Right cardiac atrium (tissue), 5 donors: ENCODE data around the gene RNU1-3. TPM values are rescaled to one million over a fixed set of nuclear protein-coding genes. Genes with fewer than 3 reads are reported as not detected.
"Not testable (repeated sequence)": the region's sequence is repeated elsewhere in the genome, so short reads cannot be mapped to it uniquely, and the experiment has no call there.

ENCODE experiments used
- ATAC-seq, 2 donors: fragments of 200-7000 bp; cut with Tn5 transposase; one replicate each; pipeline versions ENCODE4 v1.8.0 to v1.9.1; 2020; ENCODE audit warnings: moderate library complexity in 2 of 2, mild to moderate bottlenecking in 1 of 2
- DNase-seq, 3 donors: peaks; one replicate each; pipeline ENCODE4 v3.0.0-alpha.2; 2020
- H3K27ac ChIP-seq: one replicate; pipeline ENCODE4 v1.5.1; 2013; ENCODE audit warnings: mild to moderate bottlenecking, low read length, control low read depth, moderate library complexity
- H3K27me3 ChIP-seq: one replicate; pipeline ENCODE4 v1.6.1; 2013; ENCODE audit not compliant: control insufficient read depth, insufficient read depth
- H3K4me1 ChIP-seq: one replicate; pipeline ENCODE4 v1.6.1; 2013; ENCODE audit warnings: low read length; ENCODE audit not compliant: control insufficient read depth, insufficient read depth
- H3K4me3 ChIP-seq: one replicate; pipeline ENCODE4 v1.5.1; 2013; ENCODE audit warnings: low read length, control low read depth
- H3K9me3 ChIP-seq: one replicate; pipeline ENCODE4 v1.6.1; 2013; ENCODE audit warnings: low read length; ENCODE audit not compliant: control insufficient read depth
- WGBS: extraction: QIAGEN DNeasy Blood & Tissue Kit; methylation state at CpG from one replicate; pipeline ENCODE4 v1.1.7; 2013; 5-methylcytosine and 5-hydroxymethylcytosine counted together
- intact Hi-C, 4 donors: fragments of 100-400 bp; cut with DNase I; formaldehyde crosslinking; loops; one replicate each; pipeline versions ENCODE4 v1.11.0 to v1.14.0; 2022 to 2023
- polyA plus RNA-seq: library from polyadenylated mRNA; stranded (reverse); fragments of 200-250 nt; gene quantifications from one replicate; pipeline ENCODE4 v1.2.3, GENCODE V29; 2013
- total RNA-seq, 4 donors: library from RNA; stranded (reverse); fragmentation: NEBNext Ultra II Directional; extraction: Animal tissue kit (Norgen Biotek cat#: 25700); gene quantifications; one replicate each; pipeline ENCODE4 v1.2.1, GENCODE V29; 2021
- donor health status: healthy with polysubstance abuse.
- donor health status: DM: no; HTN: yes; CAD: no.
- donor health status: DM: no; HTN: no; CAD: no.
- donor health status: DM: no; HTN: yes; CAD: no; lungs with severe emphysema.
- donor health status: DM: yes; HTN: yes; CAD: no.

Gene RNU1-3
- total and polyA plus RNA-seq, 5 donors = 3,675 to 8,578 (median 7,073) TPM; not detected in 1

- DNase-seq = peak in 1 of 3 donors; percentile 37
- H3K9me3 ChIP-seq, H3K27ac ChIP-seq, H3K4me1 ChIP-seq, H3K27me3 ChIP-seq, H3K4me3 ChIP-seq, intact Hi-C loops: not testable (repeated sequence)
- peak in 1 of 2 donors; percentile 24 for ATAC-seq
- WGBS = 19% methylated on average over 18 of the region's 29 CpGs
Measured at GRCh38 chr1:16680366-16680765, 13.6 kb upstream of the RNU1-3 start.

DNA sequence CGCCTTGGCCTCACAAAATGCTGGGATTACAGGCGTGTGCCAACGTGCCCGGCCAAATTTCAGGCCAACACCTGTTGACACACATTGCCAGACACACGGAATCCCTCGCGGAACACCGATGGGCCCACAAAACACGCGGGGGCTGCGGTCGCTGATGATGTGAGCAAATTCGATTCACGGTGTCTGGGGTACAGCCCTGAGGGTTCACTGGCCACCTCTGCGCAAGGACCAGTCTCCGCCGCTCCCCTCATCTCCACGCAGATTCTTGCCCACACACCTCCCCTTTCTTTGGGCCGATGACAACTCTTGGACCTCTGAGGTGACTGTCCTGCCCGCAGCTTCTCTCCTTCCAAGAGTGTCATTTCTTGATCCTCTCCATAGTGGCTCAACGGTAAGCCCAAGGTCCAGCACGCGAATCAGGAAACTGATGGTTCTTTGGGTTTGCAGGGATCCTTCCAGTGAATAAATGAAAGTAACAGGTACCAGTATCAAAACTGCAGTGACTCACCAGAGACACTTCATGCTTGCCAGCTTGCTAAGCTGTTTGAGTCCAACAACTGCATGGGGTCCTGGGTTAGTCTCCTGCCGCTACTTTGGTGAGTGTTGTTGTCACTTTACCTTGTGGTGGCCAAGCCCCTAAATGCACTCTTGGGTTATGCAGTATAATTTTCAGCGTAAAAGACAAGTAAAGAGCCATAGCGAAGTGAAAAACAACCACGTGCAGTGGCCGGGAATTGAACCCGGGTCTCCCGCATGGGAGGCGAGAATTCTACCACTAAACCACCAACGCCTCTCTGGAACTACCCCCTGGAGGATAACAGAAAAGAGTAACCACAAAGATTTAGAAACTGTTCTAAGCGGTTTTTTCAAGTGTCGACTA lies 11.0 kb upstream of the RNU1-3 start:
- 67% methylated on average over 34 of the region's 34 CpGs for WGBS
- ATAC-seq (peak in 1 of 2 donors; percentile 47), DNase-seq (peak in 2 of 3 donors; percentile 27 to 43)
- H3K9me3 ChIP-seq = no peaks in the 10 kb centered on the region
- H3K27ac ChIP-seq = no peak overlapping the region
- no peaks in the 10 kb centered on the region for H3K4me1 ChIP-seq
- H3K27me3 ChIP-seq = no peaks in the 10 kb centered on the region
- no peak overlapping the region for H3K4me3 ChIP-seq
- intact Hi-C loops = no loop called here

GRCh38 chr1:16676661-16677523 lies 10.1 kb upstream of the RNU1-3 start:
- DNase-seq, H3K27me3 ChIP-seq, H3K4me1 ChIP-seq, H3K9me3 ChIP-seq, intact Hi-C loops, H3K4me3 ChIP-seq, ATAC-seq, H3K27ac ChIP-seq: not testable (repeated sequence)
- 64% methylated on average over 22 of the region's 22 CpGs for WGBS

DNA sequence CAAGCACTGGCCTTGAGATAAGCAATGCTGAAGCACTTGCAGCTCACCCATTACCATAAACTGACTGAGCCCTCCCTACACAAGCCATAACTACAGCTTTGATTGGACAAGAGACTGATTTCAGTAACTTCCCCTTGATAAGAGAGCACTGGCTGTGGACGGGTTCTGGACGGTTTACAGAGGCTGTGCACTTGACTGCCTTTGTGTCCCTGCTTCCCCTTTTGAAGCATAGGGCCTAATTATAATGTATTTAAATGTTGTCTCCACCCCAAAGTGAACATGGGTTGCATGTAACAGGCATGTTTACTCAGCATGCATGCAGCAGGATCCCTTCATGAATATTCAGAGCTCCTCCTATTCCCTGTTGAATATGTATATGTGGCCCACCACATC lies 8.4 kb upstream of the RNU1-3 start:
- H3K4me3 ChIP-seq, H3K9me3 ChIP-seq, intact Hi-C loops, H3K4me1 ChIP-seq, H3K27me3 ChIP-seq, DNase-seq, ATAC-seq, H3K27ac ChIP-seq: not testable (repeated sequence)
- no CpG with 5 or more reads among the region's 2 CpGs for WGBS

GRCh38 chr1:16673976-16674375 lies 7.2 kb upstream of the RNU1-3 start:
- 57% methylated on average over 4 of the region's 5 CpGs for WGBS
- ATAC-seq, H3K27ac ChIP-seq, H3K27me3 ChIP-seq, H3K9me3 ChIP-seq, DNase-seq, H3K4me1 ChIP-seq, intact Hi-C loops, H3K4me3 ChIP-seq: not testable (repeated sequence)

DNA sequence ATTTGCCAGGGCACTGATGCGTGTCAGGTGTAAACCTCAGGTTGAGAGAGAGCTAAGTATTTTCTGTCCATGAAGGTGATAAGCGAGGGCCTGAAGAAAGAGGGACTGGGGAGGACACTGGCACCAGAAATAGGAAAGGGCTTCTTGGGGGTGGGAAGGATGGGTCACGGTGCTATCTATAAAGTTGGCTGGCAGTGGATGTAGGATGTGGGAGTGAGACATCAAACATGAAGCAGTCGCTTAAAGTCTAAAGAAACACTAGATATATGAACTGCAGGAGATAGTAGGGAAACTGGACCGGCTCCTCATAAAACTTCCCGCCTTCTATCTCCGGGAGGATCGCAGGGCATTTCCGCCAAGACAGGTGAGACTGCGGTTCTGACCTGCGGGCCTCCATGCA lies 912 bp downstream of the RNU1-3 start:
- H3K4me3 ChIP-seq, intact Hi-C loops, DNase-seq, H3K4me1 ChIP-seq, H3K27ac ChIP-seq, ATAC-seq, H3K27me3 ChIP-seq, H3K9me3 ChIP-seq: not testable (repeated sequence)
- WGBS = no CpG with 5 or more reads among the region's 11 CpGs

- intact Hi-C loops, H3K4me1 ChIP-seq, DNase-seq, H3K27me3 ChIP-seq, H3K9me3 ChIP-seq, H3K4me3 ChIP-seq, H3K27ac ChIP-seq: not testable (repeated sequence)
- WGBS = 94% methylated on average over 16 of the region's 32 CpGs
- peak; percentile 69 to 71 for ATAC-seq
Measured at GRCh38 chr1:16658234-16658633, 8.5 kb downstream of the RNU1-3 start.

GRCh38 chr1:16656981-16657683 lies 9.6 kb downstream of the RNU1-3 start:
- intact Hi-C loops, H3K4me3 ChIP-seq, H3K27me3 ChIP-seq, H3K27ac ChIP-seq, H3K9me3 ChIP-seq, H3K4me1 ChIP-seq, DNase-seq: not testable (repeated sequence)
- WGBS = 94% methylated on average over 2 of the region's 14 CpGs
- ATAC-seq = peak; percentile 51 to 60

- DNase-seq, H3K4me3 ChIP-seq, ATAC-seq, H3K27me3 ChIP-seq, H3K9me3 ChIP-seq, H3K27ac ChIP-seq, intact Hi-C loops, H3K4me1 ChIP-seq: not testable (repeated sequence)
- WGBS = no CpG with 5 or more reads among the region's 6 CpGs
Measured at GRCh38 chr1:16656574-16656973, 10.2 kb downstream of the RNU1-3 start.

DNA sequence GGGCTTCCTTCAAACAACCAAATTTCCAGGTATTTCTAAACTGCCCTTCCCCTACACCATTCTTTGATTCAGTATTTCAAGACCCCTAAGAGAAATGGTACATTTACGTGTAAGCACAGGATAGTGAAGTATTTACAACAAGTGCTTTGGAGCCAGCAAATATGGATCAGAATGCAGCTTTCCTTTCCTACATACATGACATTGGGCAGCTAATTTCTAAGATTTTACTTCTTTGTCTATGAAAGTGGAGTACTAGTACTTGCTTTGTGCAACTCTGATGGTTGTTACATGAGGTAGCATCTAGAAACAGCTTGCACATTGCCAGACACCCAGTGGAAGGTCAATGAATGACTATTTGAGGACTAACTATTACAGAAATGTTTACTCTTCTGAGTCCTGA lies 15.2 kb downstream of the RNU1-3 start:
- not testable (repeated sequence) for H3K27ac ChIP-seq, H3K4me1 ChIP-seq

More for the DNA sequence above, 15.2 kb downstream of the RNU1-3 start:
- ATAC-seq, intact Hi-C loops, H3K9me3 ChIP-seq, H3K4me3 ChIP-seq, DNase-seq, H3K27me3 ChIP-seq: not testable (repeated sequence)
- WGBS = 96% methylated on average over 1 of the region's 1 CpG
